WTC11 (cell line): ENCODE data around the gene NSL1. TPM values are rescaled to one million over a fixed set of nuclear protein-coding genes. Genes with fewer than 3 reads are reported as not detected.

Source experiments
- ATAC-seq: fragments of 200-7000 bp; cut with Tn5 transposase; 2 replicates; pipeline ENCODE4 v1.10.0; 2021; ENCODE audit warnings: mild to moderate bottlenecking, moderate library complexity
- CTCF ChIA-PET: fragments of 300-600 bp; sonication (Branson Sonifier 250); formaldehyde crosslinking; loops from one replicate; lab custom pipeline; 2021; ENCODE audit warnings: antibody characterized with exemption; lab: Charles Lee
- POLR2A ChIA-PET: fragments of 350-600 bp; sonication (Branson Sonifier 250); formaldehyde crosslinking; loops from one replicate; lab custom pipeline; 2021; ENCODE audit warnings: antibody characterized with exemption; lab: Charles Lee
- DNase-seq: peaks from one replicate; pipeline ENCODE4 v3.0.0; 2021; ENCODE audit warnings: low spot score
- H3K27ac Mint-ChIP-seq: 2 replicates; pipeline ENCODE4 v1.8.0; 2021; ENCODE audit warnings: mixed read lengths
- H3K27me3 Mint-ChIP-seq: 2 replicates; pipeline ENCODE4 v1.8.0; 2021; ENCODE audit warnings: low read depth, mild to moderate bottlenecking, moderate library complexity, mixed read lengths
- H3K36me3 Mint-ChIP-seq: 2 replicates; pipeline ENCODE4 v1.8.0; 2021; ENCODE audit warnings: mixed read lengths
- H3K4me1 Mint-ChIP-seq: 2 replicates; pipeline ENCODE4 v1.8.0; 2022; ENCODE audit warnings: mixed read lengths
- H3K4me3 Mint-ChIP-seq: 2 replicates; pipeline ENCODE4 v1.8.0; 2021; ENCODE audit warnings: mild to moderate bottlenecking, moderate library complexity, mixed read lengths
- H3K9me3 Mint-ChIP-seq: 2 replicates; pipeline ENCODE4 v1.8.0; 2021; ENCODE audit warnings: mixed read lengths
- AR ChIP-seq: fragments of 250-450 bp; sonication (Bioruptor Pico); IDR thresholded peaks from 2 replicates; pipeline ENCODE4 v1.9.0; 2021; ENCODE audit warnings: mild to moderate bottlenecking
- ATF2 ChIP-seq: sonication (generic); formaldehyde crosslinking; IDR thresholded peaks from 2 replicates; pipeline ENCODE4 v1.8.1; 2022; ENCODE audit warnings: low read depth, missing genetic modification reagents, borderline replicate concordance
- CBFB ChIP-seq: sonication (generic); formaldehyde crosslinking; IDR thresholded peaks from 2 replicates; pipeline ENCODE4 v1.8.1; 2022; ENCODE audit warnings: mild to moderate bottlenecking, low read depth, missing genetic modification reagents
- CDX4 ChIP-seq: fragments of 250-450 bp; sonication (Bioruptor Pico); IDR thresholded peaks from 2 replicates; pipeline ENCODE4 v1.9.0; 2021; ENCODE audit warnings: moderate library complexity, mild to moderate bottlenecking, inconsistent platforms, borderline replicate concordance
- CREM ChIP-seq: sonication (generic); formaldehyde crosslinking; IDR thresholded peaks from 2 replicates; pipeline ENCODE4 v1.8.1; 2022; ENCODE audit warnings: mild to moderate bottlenecking, missing genetic modification reagents, moderate library complexity
- ELF4 ChIP-seq: sonication (generic); formaldehyde crosslinking; IDR thresholded peaks from 2 replicates; pipeline ENCODE4 v1.8.1; 2022; ENCODE audit warnings: low read depth, mild to moderate bottlenecking, moderate library complexity, missing genetic modification reagents
- GRHL2 ChIP-seq: fragments of 250-450 bp; sonication (Bioruptor Pico); IDR thresholded peaks from 2 replicates; pipeline ENCODE4 v1.8.0; 2022; ENCODE audit warnings: mild to moderate bottlenecking, moderate library complexity; ENCODE audit not compliant: insufficient replicate concordance, severe bottlenecking
- KAT7 ChIP-seq: sonication (generic); formaldehyde crosslinking; IDR thresholded peaks from 2 replicates; pipeline ENCODE4 v1.8.1; 2023; ENCODE audit warnings: missing genetic modification reagents, mild to moderate bottlenecking, borderline replicate concordance
- MLX ChIP-seq: sonication (generic); formaldehyde crosslinking; IDR thresholded peaks from 2 replicates; pipeline ENCODE4 v1.8.1; 2023; ENCODE audit warnings: mild to moderate bottlenecking, missing genetic modification reagents, moderate library complexity
- PREB ChIP-seq: sonication (generic); formaldehyde crosslinking; IDR thresholded peaks from 2 replicates; pipeline ENCODE4 v1.8.1; 2022; ENCODE audit warnings: mild to moderate bottlenecking, missing genetic modification reagents, moderate library complexity, borderline replicate concordance
- RORB ChIP-seq: fragments of 250-450 bp; sonication (Bioruptor Pico); IDR thresholded peaks from 2 replicates; pipeline ENCODE4 v1.9.0; 2021; ENCODE audit warnings: mild to moderate bottlenecking
- SMAD4 ChIP-seq: sonication (generic); formaldehyde crosslinking; IDR thresholded peaks from 2 replicates; pipeline ENCODE4 v1.8.0; 2022; ENCODE audit warnings: mild to moderate bottlenecking, missing genetic modification reagents
- TP53 ChIP-seq: sonication (generic); formaldehyde crosslinking; IDR thresholded peaks from 2 replicates; pipeline ENCODE4 v1.8.1; 2023; ENCODE audit warnings: mild to moderate bottlenecking, missing genetic modification reagents
- ZNF416 ChIP-seq: fragments of 250-450 bp; sonication (Bioruptor Pico); IDR thresholded peaks from 2 replicates; pipeline ENCODE4 v1.9.0; 2021; ENCODE audit warnings: mild to moderate bottlenecking, inconsistent platforms
- ZNF423 ChIP-seq: fragments of 250-450 bp; sonication (Bioruptor Pico); IDR thresholded peaks from 2 replicates; pipeline ENCODE4 v2.1.2; 2022; ENCODE audit warnings: mild to moderate bottlenecking, moderate library complexity
- ZNF532 ChIP-seq: fragments of 250-450 bp; sonication (Bioruptor Pico); IDR thresholded peaks from 2 replicates; pipeline ENCODE4 v1.9.0; 2021; ENCODE audit warnings: mild to moderate bottlenecking, borderline replicate concordance
- ZNF671 ChIP-seq: fragments of 250-450 bp; sonication (Bioruptor Pico); IDR thresholded peaks from 2 replicates; pipeline ENCODE4 v1.8.0; 2021; ENCODE audit warnings: mild to moderate bottlenecking
- total RNA-seq: library from RNA; stranded (reverse); gene quantifications from 3 replicates; pipeline ENCODE4 v1.2.3, GENCODE V29; 2021

Gene NSL1
- total RNA-seq, 1 experiment from 2014 or later, result 55.7 TPM

GRCh38 chr1:212814537-212815334 lies 23.2 kb upstream of the NSL1 start:
- Mint-ChIP-seq H3K9me3 (no peaks in the 10 kb centered on the region), H3K36me3 (no peaks in the 10 kb centered on the region), H3K4me1 (peaks cover 14% of the 10 kb centered on the region), H3K27ac (peak overlapping the region; percentile 69), H3K4me3 (no peak overlapping the region), H3K27me3 (no peaks in the 10 kb centered on the region)
- DNase-seq, result no peak
- no peak for TF ChIP-seq AR (CRISPR knock-in tag)
- no peak for TF ChIP-seq ZNF532 (CRISPR knock-in tag)
- no peak for TF ChIP-seq ATF2 (CRISPR knock-in tag)
- TF ChIP-seq CBFB (CRISPR knock-in tag), result no peak
- TF ChIP-seq ELF4, result no peak
- no peak for TF ChIP-seq ZNF423 (CRISPR knock-in tag)
- no peak for TF ChIP-seq KAT7 (CRISPR knock-in tag)
- peak; percentile 82 for ATAC-seq
- POLR2A ChIA-PET, result interaction anchor here (1.0 to 2.8 kb wide), 3 partner anchors 43 to 166 kb away, joined by 3 to 22 read pairs (median 3); partner anchors contain the start of gene FLVCR1
- CTCF ChIA-PET, result interaction anchor here (0.7 to 1.9 kb wide), 31 partner anchors 9 to 359 kb away, joined by 3 to 18 read pairs (median 4); partner anchors contain the start of genes FLVCR1, NSL1 and TATDN3

GRCh38 chr1:212805767-212806166 lies 14.2 kb upstream of the NSL1 start:
- no peak overlapping the region for H3K4me3 Mint-ChIP-seq
- no peak overlapping the region for H3K27ac Mint-ChIP-seq
- ATAC-seq, result no peak
- POLR2A ChIA-PET, result interaction anchor here (0.6 kb wide), 1 partner anchor 1517 kb away, joined by 4 read pairs; no protein-coding TSS in a partner anchor
- H3K9me3 Mint-ChIP-seq, result no peaks in the 10 kb centered on the region
- CTCF ChIA-PET, result interaction anchor here (1.0 to 3.1 kb wide), 2 partner anchors 9 to 141 kb away, joined by 3 to 9 read pairs; no protein-coding TSS in a partner anchor
- H3K4me1 Mint-ChIP-seq, result peaks cover 12% of the 10 kb centered on the region
- peaks cover 29% of the 10 kb centered on the region for H3K36me3 Mint-ChIP-seq
- DNase-seq, result no peak
- H3K27me3 Mint-ChIP-seq, result no peaks in the 10 kb centered on the region
- TF ChIP-seq RORB (CRISPR knock-in tag) (no peak), TP53 (no peak), GRHL2 (no peak), MLX (no peak), SMAD4 (no peak), AR (CRISPR knock-in tag) (no peak), CREM (no peak), ZNF671 (no peak), ZNF416 (CRISPR knock-in tag) (no peak), CDX4 (no peak), PREB (no peak)
